OCI-LY3 (cell line): ENCODE data around the gene GH2.
A peak's percentile ranks its signal among the peaks of the same experiment; 100 is the strongest.
"Not testable (repeated sequence)": the region's sequence is repeated elsewhere in the genome, so short reads cannot be mapped to it uniquely, and the experiment has no call there.

Experiments used
- H2AFZ ChIP-seq: fragments of 200-600, 300-600 bp; shearing (Covaris generic); 2 replicates; pipeline ENCODE4 v1.6.0; 2014; ENCODE audit warnings: antibody characterized with exemption, low read depth, low read length
- H3K27ac ChIP-seq: fragments of 200-600, 300-600 bp; sonication (generic); 2 replicates; pipeline ENCODE4 v1.5.1; 2014; ENCODE audit warnings: mild to moderate bottlenecking, low read length, moderate library complexity, mixed read lengths
- H3K27me3 ChIP-seq: fragments of 200-600, 300-600 bp; sonication (generic); 2 replicates; pipeline ENCODE4 v1.6.1; 2014; ENCODE audit warnings: low read depth, low read length, mixed read lengths
- H3K36me3 ChIP-seq: fragments of 200-600, 300-600 bp; sonication (generic); replicated peaks from 2 replicates; pipeline ENCODE3; 2014; ENCODE audit warnings: low read depth, low read length, mixed read lengths
- H3K4me1 ChIP-seq: fragments of 300-600, 200-600 bp; sonication (generic); 2 replicates; pipeline ENCODE4 v1.6.1; 2014; ENCODE audit warnings: low read length, mixed read lengths
- H3K4me2 ChIP-seq: fragments of 200-600, 300-600 bp; sonication (generic); 2 replicates; pipeline ENCODE4 v1.6.1; 2014; ENCODE audit warnings: low read length, mixed read lengths
- H3K4me3 ChIP-seq: fragments of 300-600, 200-600 bp; sonication (generic); 2 replicates; pipeline ENCODE4 v1.5.1; 2014; ENCODE audit warnings: antibody characterized with exemption, mild to moderate bottlenecking, low read length, moderate library complexity
- H3K79me2 ChIP-seq: fragments of 300-600, 200-600 bp; shearing (Covaris generic); 2 replicates; pipeline ENCODE4 v1.6.1; 2014; ENCODE audit warnings: mild to moderate bottlenecking, low read length, mixed read lengths
- H3K9ac ChIP-seq: fragments of 300-600, 200-600 bp; shearing (Covaris generic); 2 replicates; pipeline ENCODE4 v1.6.0; 2014; ENCODE audit warnings: mild to moderate bottlenecking, low read length, moderate library complexity
- H3K9me3 ChIP-seq: fragments of 200-600, 300-600 bp; shearing (Covaris generic); 2 replicates; pipeline ENCODE4 v1.6.1; 2014; ENCODE audit warnings: low read length, mixed read lengths; ENCODE audit not compliant: insufficient read depth
- H4K20me1 ChIP-seq: fragments of 200-600, 300-600 bp; sonication (generic); 2 replicates; pipeline ENCODE4 v1.6.1; 2016; ENCODE audit warnings: low read length, mixed read lengths; ENCODE audit not compliant: insufficient read depth
- CTCF ChIP-seq: fragments of 200-600, 300-600 bp; sonication (generic); IDR thresholded peaks from 2 replicates; pipeline ENCODE4 v1.5.1; 2014; ENCODE audit warnings: antibody characterized with exemption, low read length, low read depth
- EZH2phosphoT487 ChIP-seq: fragments of 200-600 bp; shearing (Covaris generic); IDR thresholded peaks from 2 replicates; pipeline ENCODE4 v1.6.1; 2018; ENCODE audit warnings: antibody characterized with exemption, mixed run types, low read depth

The GH2 gene

GRCh38 chr17:63914471-63914870 is 32.7 kb upstream of the GH2 start:
- no peak overlapping the region for H3K4me3 ChIP-seq
- no peak overlapping the region for H3K4me2 ChIP-seq
- H3K27me3 ChIP-seq: peaks cover 5% of the 10 kb centered on the region
- no peak overlapping the region for H3K9ac ChIP-seq
- peaks cover 30% of the 10 kb centered on the region for H3K4me1 ChIP-seq
- H2AFZ ChIP-seq: no peak overlapping the region
- no peaks in the 10 kb centered on the region for H3K9me3 ChIP-seq
- TF ChIP-seq CTCF (no peak), EZH2phosphoT487 (no peak)
- H3K36me3 ChIP-seq: no peaks in the 10 kb centered on the region
- H4K20me1 ChIP-seq: no peaks in the 10 kb centered on the region
- H3K79me2 ChIP-seq: no peaks in the 10 kb centered on the region
- H3K27ac ChIP-seq: no peak overlapping the region

- Histone ChIP-seq H3K9ac (no peak overlapping the region), H3K4me3 (peak overlapping the region; percentile 52; the same call in 1 of the 2 replicates), H3K9me3 (no peaks in the 10 kb centered on the region), H3K79me2 (no peaks in the 10 kb centered on the region), H3K27me3 (peaks cover 14% of the 10 kb centered on the region), H4K20me1 (no peaks in the 10 kb centered on the region), H3K36me3 (no peaks in the 10 kb centered on the region), H3K27ac (no peak overlapping the region), H3K4me2 (peak overlapping the region; percentile 62), H2AFZ (no peak overlapping the region), H3K4me1 (peaks cover 25% of the 10 kb centered on the region)
- TF ChIP-seq EZH2phosphoT487 (no peak), CTCF (peak; percentile 48)
These were observed 29.9 kb upstream of the GH2 start for GRCh38 chr17:63911657-63912100.

GRCh38 chr17:63911041-63911635 is 29.4 kb upstream of the GH2 start, which contains the start of gene CSHL1:
Gene CSHL1, minus strand, starts transcription at chr17:63911258. Its CDS starts 62 bp downstream, at chr17:63911196.
- TF ChIP-seq CTCF: no peak
- TF ChIP-seq EZH2phosphoT487: no peak
- peak within 1 kb of the TSS; percentile 52; the same call in 1 of the 2 replicates for H3K4me3 ChIP-seq
- H3K36me3 ChIP-seq: no peaks in the 10 kb centered on the region
- H3K4me2 ChIP-seq: peak within 1 kb of the TSS; percentile 62
- no peak within 1 kb of the TSS for H3K9ac ChIP-seq
- H2AFZ ChIP-seq: no peak within 1 kb of the TSS
- H3K79me2 ChIP-seq: no peaks in the 10 kb centered on the region
- H3K4me1 ChIP-seq: peaks cover 20% of the 10 kb centered on the region
- H4K20me1 ChIP-seq: no peaks in the 10 kb centered on the region
- H3K27ac ChIP-seq: no peak within 1 kb of the TSS
- peaks cover 14% of the 10 kb centered on the region for H3K27me3 ChIP-seq
- H3K9me3 ChIP-seq: no peaks in the 10 kb centered on the region

- H3K9ac ChIP-seq: no peak overlapping the region
- no peak overlapping the region for H3K4me2 ChIP-seq
- H4K20me1 ChIP-seq: no peaks in the 10 kb centered on the region
- no peaks in the 10 kb centered on the region for H3K79me2 ChIP-seq
- no peaks in the 10 kb centered on the region for H3K9me3 ChIP-seq
- no peaks in the 10 kb centered on the region for H3K36me3 ChIP-seq
- H3K27me3 ChIP-seq: peaks cover 14% of the 10 kb centered on the region
- H3K27ac ChIP-seq: no peak overlapping the region
- no peak overlapping the region for H3K4me3 ChIP-seq
- H2AFZ ChIP-seq: no peak overlapping the region
- TF ChIP-seq CTCF (no peak), EZH2phosphoT487 (no peak)
- peaks cover 11% of the 10 kb centered on the region for H3K4me1 ChIP-seq
These were observed 28.4 kb upstream of the GH2 start for GRCh38 chr17:63910096-63910495.

GRCh38 chr17:63909586-63909985 is 27.8 kb upstream of the GH2 start:
- Histone ChIP-seq H3K27me3 (peaks cover 14% of the 10 kb centered on the region), H3K4me1 (peaks cover 11% of the 10 kb centered on the region)
- H3K27ac ChIP-seq, H3K4me2 ChIP-seq, H2AFZ ChIP-seq, H3K9me3 ChIP-seq, H3K79me2 ChIP-seq, H4K20me1 ChIP-seq, H3K4me3 ChIP-seq, H3K9ac ChIP-seq, H3K36me3 ChIP-seq: not testable (repeated sequence)
